OCI-LY7 (cell line): ENCODE measurements around the gene CLCNKB. TPM values are rescaled to one million over a fixed set of nuclear protein-coding genes. Genes with fewer than 3 reads are reported as not detected.
A peak's percentile ranks its signal among the peaks of the same experiment; 100 is the strongest.
"Not testable (repeated sequence)": the region's sequence is repeated elsewhere in the genome, so short reads cannot be mapped to it uniquely, and the experiment has no call there.

Experiments used
- BruUV-seq: library from RNA; stranded (reverse); fragments of 400-500 nt; replicated peaks from 2 replicates; lab custom pipeline; 2021; lab: Mats Ljungman, UMichigan
- CTCF ChIA-PET: fragments of 300-600 bp; sonication (Branson Sonifier 250); formaldehyde crosslinking; loops from one replicate; lab custom pipeline; 2022; ENCODE audit warnings: antibody characterized with exemption; ENCODE audit not compliant: unreplicated experiment; lab: Charles Lee
- POLR2A ChIA-PET: fragments of 300-600 bp; sonication (Branson Sonifier 250); formaldehyde crosslinking; loops from one replicate; lab custom pipeline; 2022; ENCODE audit warnings: antibody characterized with exemption; lab: Charles Lee
- DNase-seq: peaks from one replicate; pipeline ENCODE4 v3.0.0-alpha.2; 2015; ENCODE audit warnings: low spot score
- H2AFZ ChIP-seq: fragments of 200-600 bp; sonication (generic), shearing (Covaris generic); 2 replicates; pipeline ENCODE4 v1.6.1; 2014; ENCODE audit warnings: mild to moderate bottlenecking, antibody characterized with exemption, low read length, moderate library complexity
- H3K27ac ChIP-seq: fragments of 200-600 bp; sonication (generic); 2 replicates; pipeline ENCODE4 v1.5.1; 2014; ENCODE audit warnings: mixed run types, low read depth, mild to moderate bottlenecking, moderate library complexity, low read length, inconsistent platforms; ENCODE audit not compliant: poor library complexity, severe bottlenecking
- H3K36me3 ChIP-seq: fragments of 200-600 bp; sonication (generic); 2 replicates; pipeline ENCODE4 v1.6.1; 2014; ENCODE audit warnings: mild to moderate bottlenecking, antibody characterized with exemption, low read length, moderate library complexity, mixed read lengths; ENCODE audit not compliant: insufficient read depth
- H3K4me1 ChIP-seq: fragments of 200-600 bp; sonication (generic); 2 replicates; pipeline ENCODE4 v1.5.1; 2014; ENCODE audit warnings: mild to moderate bottlenecking, low read length; ENCODE audit not compliant: insufficient read depth, poor library complexity, severe bottlenecking
- H3K4me2 ChIP-seq: fragments of 200-600 bp; sonication (generic); 2 replicates; pipeline ENCODE4 v1.6.1; 2014; ENCODE audit warnings: mild to moderate bottlenecking, low read length
- H3K4me3 ChIP-seq: fragments of 200-600 bp; sonication (generic); 2 replicates; pipeline ENCODE4 v1.5.1; 2014; ENCODE audit warnings: mild to moderate bottlenecking, low read depth, low read length; ENCODE audit not compliant: poor library complexity, severe bottlenecking
- H3K79me2 ChIP-seq: fragments of 200-600 bp; sonication (generic); 2 replicates; pipeline ENCODE4 v1.6.1; 2016; ENCODE audit warnings: low read depth, mild to moderate bottlenecking, low read length, moderate library complexity, mixed read lengths; ENCODE audit not compliant: insufficient read depth
- H3K9me2 ChIP-seq: fragments of 200-600 bp; sonication (generic); 2 replicates; pipeline ENCODE4 v1.6.1; 2016; ENCODE audit warnings: mild to moderate bottlenecking, low read length, mixed read lengths; ENCODE audit not compliant: insufficient read depth
- H3K9me3 ChIP-seq: fragments of 200-600 bp; sonication (generic); 2 replicates; pipeline ENCODE4 v1.6.1; 2014; ENCODE audit warnings: mild to moderate bottlenecking, mixed run types, low read length, mixed read lengths
- H4K20me1 ChIP-seq: fragments of 200-600 bp; sonication (generic); 2 replicates; pipeline ENCODE4 v1.6.1; 2014; ENCODE audit warnings: mild to moderate bottlenecking, antibody characterized with exemption, low read length, moderate library complexity, mixed read lengths; ENCODE audit not compliant: insufficient read depth
- CTCF ChIP-seq: fragments of 200-600 bp; sonication (generic); conservative IDR thresholded peaks from 2 replicates; pipeline ENCODE4 v1.5.1; 2014; ENCODE audit warnings: mild to moderate bottlenecking, antibody characterized with exemption, low read length, moderate library complexity, mixed read lengths
- EZH2phosphoT487 ChIP-seq: fragments of 200-600 bp; sonication (generic); IDR thresholded peaks from 2 replicates; pipeline ENCODE4 v1.6.1; 2018; ENCODE audit warnings: low read depth, borderline replicate concordance, mild to moderate bottlenecking, mixed run types, antibody characterized with exemption, low read length, moderate library complexity, mixed read lengths
- intact Hi-C: fragments of 100-400 bp; cut with micrococcal nuclease; formaldehyde crosslinking; loops from one replicate; pipeline ENCODE4 v1.10.0; 2022; ENCODE audit not compliant: unreplicated experiment
- total RNA-seq, 2 experiments: library from RNA; depleted of rRNA in 1 of 2; stranded (reverse); fragments of >200 nt in 1 of 2; shearing (Covaris generic) in 1 of 2; gene quantifications; 2 replicates each; pipeline ENCODE4 v1.2.3, GENCODE V29; 2014 to 2022

The CLCNKB gene
- total RNA-seq, 2 experiments from 2014 or later = not detected

DNA sequence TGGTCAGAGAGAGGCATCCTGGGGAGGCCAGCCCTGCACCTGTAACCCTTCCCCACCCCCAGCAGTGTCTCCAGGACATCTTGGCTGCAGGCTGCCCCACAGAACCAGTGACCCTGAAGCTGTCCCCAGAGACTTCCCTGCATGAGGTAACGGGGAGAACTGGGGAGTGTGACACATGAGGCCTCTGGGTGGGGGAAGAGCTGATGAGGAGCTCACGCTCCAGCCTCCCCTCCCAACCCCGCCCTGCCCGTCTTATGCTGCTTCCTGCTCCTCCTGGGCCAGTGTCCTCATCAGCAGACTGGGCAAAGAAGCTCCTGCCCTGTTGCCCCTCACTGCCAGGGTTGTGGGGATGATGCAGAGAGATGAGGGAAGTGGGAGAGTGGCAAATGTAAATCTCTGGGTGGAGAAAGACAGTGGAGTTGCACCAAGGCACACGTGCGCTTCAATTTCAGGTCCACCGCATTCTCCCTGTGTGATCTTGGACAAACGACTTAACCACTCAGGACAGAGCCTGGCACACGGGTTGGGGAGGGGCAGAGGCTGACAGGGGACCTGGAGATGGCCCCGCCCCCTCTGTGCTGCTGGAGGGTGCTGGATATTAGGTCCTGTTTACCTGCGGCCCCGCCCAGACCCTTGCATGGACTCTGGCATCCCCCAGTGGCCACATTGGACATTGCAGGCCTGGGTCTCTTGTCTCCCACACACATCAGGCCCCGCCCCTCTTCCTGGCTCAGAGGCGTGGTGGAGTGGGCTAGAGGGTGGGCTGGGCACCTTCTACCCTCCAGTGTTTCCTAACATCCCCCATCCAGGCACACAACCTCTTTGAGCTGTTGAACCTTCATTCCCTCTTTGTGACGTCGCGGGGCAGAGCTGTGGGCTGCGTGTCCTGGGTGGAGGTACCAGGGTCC, 12.3 kb downstream of the CLCNKB start:
- intact Hi-C loops = loop anchor here (1.0 to 2.0 kb wide), 3 partner anchors 23 to 253 kb away; no protein-coding TSS in a partner anchor
- Histone ChIP-seq H3K4me3 (no peak overlapping the region), H3K79me2 (no peaks in the 10 kb centered on the region), H4K20me1 (no peaks in the 10 kb centered on the region), H3K36me3 (no peaks in the 10 kb centered on the region), H3K27ac (no peak overlapping the region), H3K9me2 (no peaks in the 10 kb centered on the region), H3K4me1 (no peaks in the 10 kb centered on the region), H3K9me3 (no peaks in the 10 kb centered on the region), H3K4me2 (no peak overlapping the region; the same call in 1 of the 2 replicates), H2AFZ (no peak overlapping the region)
- peak; percentile 83 for DNase-seq
- ChIA-PET CTCF (interaction anchor here (0.8 to 2.1 kb wide), 2 partner anchors 18 to 47 kb away, joined by 3 to 6 read pairs; no protein-coding TSS in a partner anchor), POLR2A (interaction anchor here (0.6 to 2.0 kb wide), 2 partner anchors 14 to 325 kb away, joined by 3 to 6 read pairs; no protein-coding TSS in a partner anchor)
- BruUV-seq = no TSS peak
- TF ChIP-seq CTCF = peak; percentile 78
- TF ChIP-seq EZH2phosphoT487 = no peak

GRCh38 chr1:16056521-16056912, 12.9 kb downstream of the CLCNKB start:
- POLR2A ChIA-PET, DNase-seq, H3K4me2 ChIP-seq: not testable (repeated sequence)

DNA sequence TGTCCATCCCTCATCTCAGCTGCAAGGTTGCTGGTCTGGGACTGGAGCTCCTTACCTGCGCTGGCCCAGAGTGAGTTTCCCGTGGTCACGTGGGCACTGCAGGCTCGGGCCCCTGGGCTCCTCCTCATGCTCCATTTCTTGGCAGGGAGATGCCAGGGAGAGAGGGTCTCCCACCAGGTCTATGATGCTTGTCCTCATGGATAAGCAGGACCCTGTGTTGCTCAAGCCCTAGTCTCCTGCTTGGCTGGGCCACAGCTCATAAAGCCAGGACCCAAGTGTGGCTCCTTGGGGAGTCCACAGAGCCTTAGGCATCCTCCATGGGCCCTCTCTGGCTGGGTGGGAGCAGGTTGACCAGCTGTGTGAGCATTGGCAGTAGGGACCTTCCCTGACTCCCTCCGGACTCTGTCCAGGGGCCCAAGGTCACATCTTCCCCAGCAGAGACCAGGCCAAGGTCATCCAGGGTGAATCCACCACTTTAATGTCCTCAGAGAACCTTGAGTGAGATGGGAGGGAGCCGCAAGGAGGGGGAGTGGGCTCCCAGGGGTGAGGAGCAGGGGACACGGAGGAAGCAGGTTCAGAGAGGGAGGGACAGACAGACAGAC, 13.8 kb downstream of the CLCNKB start:
- intact Hi-C loops = loop anchor here (2.0 kb wide), 1 partner anchor 25 kb away; no protein-coding TSS in a partner anchor
- H3K36me3 ChIP-seq, H3K79me2 ChIP-seq, H3K4me1 ChIP-seq, H3K27ac ChIP-seq, DNase-seq, H2AFZ ChIP-seq, H3K4me2 ChIP-seq, H3K4me3 ChIP-seq, POLR2A ChIA-PET, H3K9me3 ChIP-seq, BruUV-seq, H3K9me2 ChIP-seq, H4K20me1 ChIP-seq: not testable (repeated sequence)
- CTCF ChIA-PET = interaction anchor here (0.9 kb wide), 1 partner anchor 150 kb away, joined by 3 read pairs; no protein-coding TSS in a partner anchor

More at GRCh38 chr1:16056521-16056912, 12.9 kb downstream of the CLCNKB start:
- H3K9me3 ChIP-seq, BruUV-seq, H3K27ac ChIP-seq, H3K4me3 ChIP-seq, H3K36me3 ChIP-seq, H3K4me1 ChIP-seq, H2AFZ ChIP-seq, H4K20me1 ChIP-seq, H3K9me2 ChIP-seq, H3K79me2 ChIP-seq: not testable (repeated sequence)
- CTCF ChIA-PET = interaction anchor here (0.9 to 2.1 kb wide), 2 partner anchors 47 to 149 kb away, joined by 3 to 6 read pairs; no protein-coding TSS in a partner anchor
- intact Hi-C loops = loop anchor here (1.0 to 2.0 kb wide), 3 partner anchors 24 to 253 kb away; no protein-coding TSS in a partner anchor

GRCh38 chr1:16058394-16059120, 15.0 kb downstream of the CLCNKB start:
- CTCF ChIA-PET, H3K9me2 ChIP-seq, BruUV-seq, DNase-seq, H3K4me1 ChIP-seq, H3K79me2 ChIP-seq, H3K4me2 ChIP-seq, H3K9me3 ChIP-seq, H3K27ac ChIP-seq, H3K36me3 ChIP-seq, H2AFZ ChIP-seq, H4K20me1 ChIP-seq, intact Hi-C loops, H3K4me3 ChIP-seq: not testable (repeated sequence)
- POLR2A ChIA-PET = interaction anchor here (0.6 kb wide), 1 partner anchor 10 kb away, joined by 3 read pairs; no protein-coding TSS in a partner anchor
